ENCODE data around the gene ZNF618. TPM values are rescaled to one million over a fixed set of nuclear protein-coding genes. Genes with fewer than 3 reads are reported as not detected.
"Not testable (repeated sequence)": the region's sequence is repeated elsewhere in the genome, so short reads cannot be mapped to it uniquely, and the experiment has no call there.

The ZNF618 gene
- polyA plus RNA-seq, 1 donor, result 47.9 TPM

GRCh38 chr9:113987526-113987925, 111.4 kb downstream of the ZNF618 start:
- DNase-seq, result no peak

- no peak for DNase-seq
Observed at GRCh38 chr9:113988385-113989016, 112.4 kb downstream of the ZNF618 start.

GRCh38 chr9:113989017-113989713, 113.1 kb downstream of the ZNF618 start:
- DNase-seq, result no peak

GRCh38 chr9:113989714-113990569, 113.8 kb downstream of the ZNF618 start:
- DNase-seq, result no peak

- DNase-seq, result no peak
Observed at GRCh38 chr9:113990570-113990907, 114.4 kb downstream of the ZNF618 start.

GRCh38 chr9:113990975-113991471, 114.9 kb downstream of the ZNF618 start:
- DNase-seq, result no peak

- DNase-seq, result no peak
Observed at GRCh38 chr9:113991714-113992113, 115.6 kb downstream of the ZNF618 start.

GRCh38 chr9:113992276-113992951, 116.3 kb downstream of the ZNF618 start:
- no peak for DNase-seq

- no peak for DNase-seq
Observed at GRCh38 chr9:113992994-113993393, 116.9 kb downstream of the ZNF618 start.

GRCh38 chr9:113993838-113994540, 117.9 kb downstream of the ZNF618 start:
- DNase-seq, result peak; percentile 10

- no peak for DNase-seq
Observed at GRCh38 chr9:113995401-113995800, 119.3 kb downstream of the ZNF618 start.

- DNase-seq, result no peak
Observed at GRCh38 chr9:113995963-113996362, 119.9 kb downstream of the ZNF618 start.

GRCh38 chr9:113996531-113997001, 120.5 kb downstream of the ZNF618 start:
- DNase-seq, result no peak

- DNase-seq, result not testable (repeated sequence)
Observed at GRCh38 chr9:113997064-113997463, 121.0 kb downstream of the ZNF618 start.

- no peak for DNase-seq
Observed at GRCh38 chr9:113997610-113998009, 121.5 kb downstream of the ZNF618 start.

GRCh38 chr9:113998114-113998513, 122.0 kb downstream of the ZNF618 start:
- DNase-seq, result no peak

GRCh38 chr9:113998525-113999255, 122.6 kb downstream of the ZNF618 start:
- peak; percentile 12 for DNase-seq

- DNase-seq, result no peak
Observed at GRCh38 chr9:113999256-114000062, 123.3 kb downstream of the ZNF618 start.

GRCh38 chr9:114000063-114000454, 124.0 kb downstream of the ZNF618 start:
- DNase-seq, result no peak

Data from left kidney (tissue), 2 donors.